T-helper 1 cell (primary cell): Measurements from ENCODE around the gene NPSR1.
"Not testable (repeated sequence)": the region's sequence is repeated elsewhere in the genome, so short reads cannot be mapped to it uniquely, and the experiment has no call there.

Source experiments
- DNase-seq, 5 donors: peaks; one replicate each; pipeline ENCODE4 v3.0.0-alpha.2; 2012 to 2020
- total RNA-seq, 4 donors: gene quantifications; one replicate each; lab custom pipeline; 2026; lab: John Stamatoyannopoulos, UW

Gene NPSR1
- 0 reads per million in 4 donors for total RNA-seq

- DNase-seq = no peak
Measured at GRCh38 chr7:34657632-34658268, at the start of gene NPSR1. NPSR1 (plus strand) TSS chr7:34658218; CDS start chr7:34658413, 195 bp downstream.

GRCh38 chr7:34612661-34613060, 45.4 kb upstream of the NPSR1 start:
- no peak for DNase-seq

- no peak for DNase-seq
Measured at GRCh38 chr7:34620425-34620824, 37.6 kb upstream of the NPSR1 start.

- no peak for DNase-seq
Measured at GRCh38 chr7:34622182-34622581, 35.8 kb upstream of the NPSR1 start.

GRCh38 chr7:34622771-34623250, 35.2 kb upstream of the NPSR1 start:
- no peak for DNase-seq

GRCh38 chr7:34628618-34629017, 29.4 kb upstream of the NPSR1 start:
- DNase-seq = not testable (repeated sequence)

GRCh38 chr7:34652809-34653208, 5.2 kb upstream of the NPSR1 start:
- no peak for DNase-seq

- no peak for DNase-seq
Measured at GRCh38 chr7:34653787-34654186, 4.2 kb upstream of the NPSR1 start.

- DNase-seq = no peak
Measured at GRCh38 chr7:34655384-34655783, 2.6 kb upstream of the NPSR1 start.

GRCh38 chr7:34656041-34656440, 2.0 kb upstream of the NPSR1 start:
- no peak for DNase-seq

- DNase-seq = no peak
Measured at GRCh38 chr7:34659472-34660075, 1.6 kb downstream of the NPSR1 start.

GRCh38 chr7:34662058-34662708, 4.2 kb downstream of the NPSR1 start:
- DNase-seq = no peak

GRCh38 chr7:34664755-34665154, 6.7 kb downstream of the NPSR1 start:
- DNase-seq = no peak

GRCh38 chr7:34672430-34672829, 14.4 kb downstream of the NPSR1 start:
- DNase-seq = no peak

- no peak for DNase-seq
Measured at GRCh38 chr7:34673066-34673465, 15.0 kb downstream of the NPSR1 start.

GRCh38 chr7:34675749-34676374, 17.8 kb downstream of the NPSR1 start:
- peak in 1 of 5 donors; percentile 7 for DNase-seq

GRCh38 chr7:34677491-34677890, 19.5 kb downstream of the NPSR1 start:
- DNase-seq = no peak

- no peak for DNase-seq
Measured at GRCh38 chr7:34687529-34687928, 29.5 kb downstream of the NPSR1 start.

- no peak for DNase-seq
Measured at GRCh38 chr7:34696415-34696814, 38.4 kb downstream of the NPSR1 start.

GRCh38 chr7:34709771-34710170, 51.8 kb downstream of the NPSR1 start:
- no peak for DNase-seq

GRCh38 chr7:34718867-34719266, 60.8 kb downstream of the NPSR1 start:
- peak in 1 of 5 donors; percentile 35 for DNase-seq

GRCh38 chr7:34719636-34720035, 61.6 kb downstream of the NPSR1 start:
- no peak for DNase-seq

GRCh38 chr7:34720289-34720688, 62.3 kb downstream of the NPSR1 start:
- DNase-seq = no peak

GRCh38 chr7:34723338-34723737, 65.3 kb downstream of the NPSR1 start:
- DNase-seq = no peak
